Measurements from ENCODE around the gene MAP3K7CL.

The MAP3K7CL gene

DNA sequence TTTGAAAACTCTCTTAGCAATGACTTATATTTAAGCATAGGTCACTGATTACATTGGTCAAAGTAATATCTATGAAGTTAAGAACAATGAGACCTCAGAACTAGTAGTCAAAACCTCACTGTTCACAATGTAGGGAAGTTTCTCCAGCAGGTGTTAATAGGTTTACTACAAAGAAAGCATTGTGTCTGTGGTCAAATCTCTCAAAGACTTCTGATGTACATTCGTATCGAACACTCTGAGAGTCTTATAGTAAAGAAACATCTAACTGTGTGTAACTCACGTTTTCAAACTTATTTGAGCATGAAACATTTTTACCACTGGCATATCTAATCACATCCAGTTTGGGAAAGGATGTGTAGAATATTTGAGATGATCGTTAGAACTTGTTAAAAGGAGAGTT, 76.0 kb downstream of the MAP3K7CL start:
- no peak overlapping the region for H3K27ac Mint-ChIP-seq

DNA sequence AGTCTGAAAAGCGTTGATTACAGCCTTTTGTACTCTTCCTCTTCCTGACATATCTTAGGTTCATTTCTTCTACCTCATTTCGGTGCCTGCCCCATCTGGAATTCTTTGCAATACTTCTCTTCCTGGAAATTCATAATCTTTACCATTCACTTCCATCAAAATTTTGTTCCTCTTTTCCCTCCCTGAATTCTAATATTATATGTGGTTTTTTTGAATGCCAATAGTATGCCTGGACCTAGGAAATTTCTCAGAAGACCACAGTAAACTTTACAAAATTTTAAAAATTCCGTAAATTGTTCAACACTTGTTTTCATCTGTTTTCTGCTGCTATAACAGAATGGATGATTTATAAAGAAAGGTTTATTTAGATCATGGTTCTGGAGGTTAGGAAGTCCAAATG, 76.8 kb downstream of the MAP3K7CL start:
- Mint-ChIP-seq H3K36me3 (ENCODE audit: low read depth) (peaks cover 1% of the 10 kb centered on the region), H3K4me3 (no peak overlapping the region), H3K27me3 (ENCODE audit: low read depth) (no peaks in the 10 kb centered on the region), H3K4me1 (ENCODE audit: low read depth) (peaks cover 4% of the 10 kb centered on the region), H3K27ac (no peak overlapping the region), H3K9me3 (peaks cover 7% of the 10 kb centered on the region)
- DNase-seq (ENCODE audit: low spot score), result no peak

More for the DNA sequence above, 76.0 kb downstream of the MAP3K7CL start:
- Mint-ChIP-seq H3K36me3 (ENCODE audit: low read depth) (peaks cover 3% of the 10 kb centered on the region), H3K27me3 (ENCODE audit: low read depth) (no peaks in the 10 kb centered on the region), H3K9me3 (peaks cover 15% of the 10 kb centered on the region), H3K4me3 (no peak overlapping the region), H3K4me1 (ENCODE audit: low read depth) (peaks cover 4% of the 10 kb centered on the region)
- no peak for DNase-seq (ENCODE audit: low spot score)

DNA sequence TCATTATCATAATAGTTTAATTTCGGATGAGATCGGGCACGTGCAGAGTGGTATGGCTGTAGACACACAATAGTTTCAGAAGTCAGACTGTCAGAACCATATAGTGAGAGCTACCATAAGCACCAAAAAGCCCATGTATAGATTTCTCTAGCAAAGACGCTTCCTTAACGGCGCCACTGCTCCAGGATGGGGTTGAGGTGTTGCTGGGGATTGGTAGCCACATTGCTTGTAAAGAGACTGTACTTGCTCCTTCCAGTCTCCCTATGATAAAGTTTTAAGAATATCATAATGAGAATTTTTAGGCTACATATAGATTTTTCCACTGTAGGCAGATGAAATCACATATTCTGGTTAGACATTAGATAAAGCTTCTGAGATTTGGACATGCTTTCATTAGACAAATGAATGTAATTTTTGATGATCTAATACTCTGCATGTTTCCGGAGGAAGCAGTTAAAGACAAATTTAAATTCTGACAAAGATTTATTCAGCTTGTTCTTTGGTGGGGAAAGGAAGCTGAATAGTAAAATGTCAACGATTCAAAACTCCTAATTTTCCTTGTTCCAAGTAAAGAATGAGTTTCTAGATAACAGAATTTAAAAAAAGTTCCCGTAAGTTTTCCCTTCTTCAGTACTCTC, 77.7 kb downstream of the MAP3K7CL start:
- Mint-ChIP-seq H3K27ac (no peak overlapping the region), H3K4me1 (ENCODE audit: low read depth) (peaks cover 4% of the 10 kb centered on the region), H3K4me3 (no peak overlapping the region), H3K27me3 (ENCODE audit: low read depth) (no peaks in the 10 kb centered on the region), H3K36me3 (ENCODE audit: low read depth) (no peaks in the 10 kb centered on the region), H3K9me3 (peaks cover 4% of the 10 kb centered on the region)
- no peak for DNase-seq (ENCODE audit: low spot score)

DNA sequence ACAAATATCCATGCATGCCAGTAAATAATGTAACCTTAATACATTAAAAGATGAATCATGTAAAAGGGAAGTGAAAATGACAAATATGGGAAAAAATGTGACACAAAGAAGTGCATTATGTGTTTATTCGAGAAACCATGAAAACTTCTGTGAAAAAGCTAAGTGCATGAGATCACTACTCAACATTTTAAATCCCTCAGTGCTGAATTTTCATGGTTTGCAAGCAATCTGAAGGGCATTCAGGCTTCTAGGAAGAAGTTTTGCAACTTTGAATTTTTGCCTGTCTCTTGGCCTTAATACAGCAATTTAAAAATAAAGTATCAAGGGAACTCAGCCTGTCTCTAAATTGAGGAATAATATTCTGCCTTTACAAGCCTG, 78.2 kb downstream of the MAP3K7CL start:
- no peak for DNase-seq (ENCODE audit: low spot score)
- H3K27me3 Mint-ChIP-seq (ENCODE audit: low read depth), result no peaks in the 10 kb centered on the region
- no peaks in the 10 kb centered on the region for H3K36me3 Mint-ChIP-seq (ENCODE audit: low read depth)
- H3K27ac Mint-ChIP-seq, result no peak overlapping the region
- H3K4me1 Mint-ChIP-seq (ENCODE audit: low read depth), result peaks cover 4% of the 10 kb centered on the region
- no peak overlapping the region for H3K4me3 Mint-ChIP-seq
- peaks cover 4% of the 10 kb centered on the region for H3K9me3 Mint-ChIP-seq

DNA sequence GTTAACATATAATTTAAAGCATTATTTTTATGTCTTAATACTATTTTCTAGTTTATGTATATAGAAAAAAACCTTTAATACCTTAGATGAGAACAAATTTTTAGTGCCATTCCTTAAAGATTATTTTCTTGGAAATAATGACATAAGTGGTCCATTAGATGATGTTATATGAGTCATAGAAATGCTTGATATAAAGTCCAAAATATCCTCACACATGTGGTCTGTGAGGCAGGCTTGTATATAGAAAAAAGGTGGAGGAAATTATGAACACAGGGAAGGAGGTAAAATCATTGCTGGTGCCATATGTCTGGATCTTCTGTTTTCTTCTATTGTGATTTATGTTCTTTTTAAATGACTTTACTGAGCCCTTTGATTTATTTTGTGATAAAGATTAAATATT, 79.3 kb downstream of the MAP3K7CL start:
- Mint-ChIP-seq H3K9me3 (peaks cover 4% of the 10 kb centered on the region), H3K36me3 (ENCODE audit: low read depth) (no peaks in the 10 kb centered on the region), H3K4me3 (no peak overlapping the region), H3K27me3 (ENCODE audit: low read depth) (no peaks in the 10 kb centered on the region), H3K4me1 (ENCODE audit: low read depth) (peaks cover 4% of the 10 kb centered on the region), H3K27ac (no peak overlapping the region)
- DNase-seq (ENCODE audit: low spot score), result no peak

DNA sequence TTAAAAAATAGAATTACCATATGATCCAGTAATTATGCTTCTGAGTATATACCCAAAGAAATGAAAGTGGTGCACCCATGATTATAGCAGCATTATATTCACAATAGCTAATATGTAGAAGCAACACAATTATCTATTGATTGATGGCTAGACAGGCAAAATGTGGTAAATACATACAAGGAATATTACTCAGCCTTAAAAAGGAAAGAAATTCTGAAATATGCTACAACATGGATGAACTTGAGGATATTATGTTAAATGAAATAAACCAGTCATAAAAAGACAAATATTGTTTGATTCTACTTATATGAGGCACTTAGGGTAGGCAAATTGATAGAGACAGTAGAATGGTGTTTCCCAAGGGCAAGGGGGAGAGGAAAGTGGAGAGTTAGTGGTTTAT, 80.8 kb downstream of the MAP3K7CL start:
- no peak for DNase-seq (ENCODE audit: low spot score)
- H3K36me3 Mint-ChIP-seq (ENCODE audit: low read depth), result no peaks in the 10 kb centered on the region
- no peak overlapping the region for H3K4me3 Mint-ChIP-seq
- no peaks in the 10 kb centered on the region for H3K27me3 Mint-ChIP-seq (ENCODE audit: low read depth)
- H3K9me3 Mint-ChIP-seq, result peaks cover 4% of the 10 kb centered on the region
- H3K4me1 Mint-ChIP-seq (ENCODE audit: low read depth), result peaks cover 4% of the 10 kb centered on the region
- H3K27ac Mint-ChIP-seq, result no peak overlapping the region

DNA sequence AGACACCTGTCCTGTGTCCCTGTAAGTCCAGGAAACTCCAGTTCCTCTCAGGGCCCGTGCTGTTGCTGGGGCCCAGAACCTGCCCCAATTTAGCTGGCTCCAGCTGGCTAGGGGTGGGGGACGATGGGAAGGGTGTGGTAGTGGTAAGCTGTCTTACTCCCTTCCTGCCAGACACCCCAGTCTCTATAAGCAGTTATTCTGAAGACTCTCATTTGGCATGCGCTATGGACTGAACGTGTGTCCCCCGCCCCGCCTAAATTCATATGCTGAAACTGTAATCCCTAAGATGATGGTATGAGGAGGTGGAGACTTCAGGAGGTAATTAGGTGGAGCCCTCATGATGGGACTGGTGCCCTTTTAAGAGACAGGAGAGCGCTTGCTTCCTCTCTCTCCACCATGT, 82.0 kb downstream of the MAP3K7CL start:
- H3K27ac Mint-ChIP-seq, result no peak overlapping the region
- H3K4me1 Mint-ChIP-seq (ENCODE audit: low read depth), result peaks cover 4% of the 10 kb centered on the region
- no peaks in the 10 kb centered on the region for H3K27me3 Mint-ChIP-seq (ENCODE audit: low read depth)
- DNase-seq (ENCODE audit: low spot score), result no peak
- no peak overlapping the region for H3K4me3 Mint-ChIP-seq
- peaks cover 4% of the 10 kb centered on the region for H3K9me3 Mint-ChIP-seq
- no peaks in the 10 kb centered on the region for H3K36me3 Mint-ChIP-seq (ENCODE audit: low read depth)

DNA sequence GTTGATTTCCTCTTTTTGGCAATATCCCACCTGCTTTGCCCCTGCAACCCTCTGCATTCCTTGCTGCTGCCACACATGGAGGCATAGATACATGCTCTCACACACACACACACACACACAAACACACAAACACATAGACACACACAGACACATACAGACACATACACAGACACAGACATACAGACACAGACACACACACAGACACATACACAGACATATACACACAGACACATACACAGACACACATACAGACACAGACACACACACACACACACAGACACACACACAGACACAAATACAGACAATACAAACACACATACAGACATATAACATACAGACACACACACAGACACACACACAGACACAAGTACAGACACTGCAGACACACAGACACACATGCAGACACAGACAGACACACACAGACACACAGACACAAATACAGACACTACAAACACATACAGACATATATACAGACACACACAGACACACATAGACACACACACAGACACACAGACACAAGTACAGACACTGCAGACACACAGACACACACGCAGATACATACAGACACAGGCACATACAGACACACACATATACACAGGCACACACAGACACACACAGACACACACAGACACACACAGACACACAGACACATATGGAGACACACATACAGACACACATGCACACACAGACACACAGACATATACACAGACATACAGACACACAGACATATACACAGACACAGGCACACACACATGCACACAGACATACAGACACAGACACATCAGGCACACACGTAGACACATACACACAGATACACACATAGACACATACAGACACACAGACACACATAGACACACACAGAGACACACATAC, 83.3 kb downstream of the MAP3K7CL start:
- H3K4me1 Mint-ChIP-seq (ENCODE audit: low read depth), result peaks cover 4% of the 10 kb centered on the region
- H3K9me3 Mint-ChIP-seq, result peaks cover 4% of the 10 kb centered on the region
- no peaks in the 10 kb centered on the region for H3K36me3 Mint-ChIP-seq (ENCODE audit: low read depth)
- no peak overlapping the region for H3K4me3 Mint-ChIP-seq
- H3K27me3 Mint-ChIP-seq (ENCODE audit: low read depth), result no peaks in the 10 kb centered on the region
- DNase-seq (ENCODE audit: low spot score), result no peak
- no peak overlapping the region for H3K27ac Mint-ChIP-seq

DNA sequence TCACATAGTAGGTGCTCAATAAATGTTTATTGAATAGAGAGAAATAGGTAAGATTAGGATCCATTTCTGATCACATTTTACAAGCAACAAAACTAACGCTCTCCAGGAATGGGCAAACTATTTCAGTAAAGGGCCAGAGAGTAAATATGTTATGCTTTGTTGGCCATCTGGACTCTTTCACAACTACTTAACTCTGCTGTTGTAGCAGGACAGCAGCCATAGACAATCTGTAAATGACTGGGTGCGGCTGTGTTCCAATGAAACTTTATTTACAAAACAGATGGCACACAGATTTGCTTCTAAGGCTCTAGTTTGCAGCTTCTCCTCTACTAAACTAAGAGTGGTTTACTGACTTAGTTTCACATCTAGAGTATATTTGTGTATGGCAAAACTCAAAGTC, 85.3 kb downstream of the MAP3K7CL start:
- no peaks in the 10 kb centered on the region for H3K27me3 Mint-ChIP-seq (ENCODE audit: low read depth)
- H3K4me1 Mint-ChIP-seq (ENCODE audit: low read depth), result peaks cover 2% of the 10 kb centered on the region
- no peak overlapping the region for H3K27ac Mint-ChIP-seq
- H3K36me3 Mint-ChIP-seq (ENCODE audit: low read depth), result no peaks in the 10 kb centered on the region
- H3K4me3 Mint-ChIP-seq, result no peak overlapping the region
- H3K9me3 Mint-ChIP-seq, result peaks cover 2% of the 10 kb centered on the region
- no peak for DNase-seq (ENCODE audit: low spot score)

DNA sequence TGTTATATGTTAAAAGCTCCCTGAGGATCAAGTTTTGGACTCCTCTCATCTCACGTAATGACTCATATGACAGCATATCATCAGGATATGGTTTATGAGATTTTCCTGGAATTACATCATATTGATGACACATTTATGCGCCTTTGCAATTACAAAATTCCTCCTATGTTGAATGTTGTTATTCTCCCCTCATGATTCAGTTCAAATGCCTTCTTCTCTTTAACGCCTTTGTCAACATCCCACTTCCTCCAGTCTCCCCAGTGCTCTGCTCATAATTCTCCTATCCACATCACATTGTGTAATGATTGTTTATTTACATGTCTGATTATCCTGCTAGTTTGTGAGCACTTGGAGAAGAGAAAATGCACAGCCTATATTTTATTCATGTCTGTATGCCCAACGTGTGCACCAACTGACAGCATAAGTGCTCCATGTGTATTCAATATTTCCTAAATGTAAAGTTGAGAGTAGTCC, 87.4 kb downstream of the MAP3K7CL start:
- H3K9me3 Mint-ChIP-seq, result no peaks in the 10 kb centered on the region
- no peak overlapping the region for H3K4me3 Mint-ChIP-seq
- H3K4me1 Mint-ChIP-seq (ENCODE audit: low read depth), result peaks cover 2% of the 10 kb centered on the region
- no peak overlapping the region for H3K27ac Mint-ChIP-seq
- no peak for DNase-seq (ENCODE audit: low spot score)
- H3K27me3 Mint-ChIP-seq (ENCODE audit: low read depth), result no peaks in the 10 kb centered on the region
- no peaks in the 10 kb centered on the region for H3K36me3 Mint-ChIP-seq (ENCODE audit: low read depth)

DNA sequence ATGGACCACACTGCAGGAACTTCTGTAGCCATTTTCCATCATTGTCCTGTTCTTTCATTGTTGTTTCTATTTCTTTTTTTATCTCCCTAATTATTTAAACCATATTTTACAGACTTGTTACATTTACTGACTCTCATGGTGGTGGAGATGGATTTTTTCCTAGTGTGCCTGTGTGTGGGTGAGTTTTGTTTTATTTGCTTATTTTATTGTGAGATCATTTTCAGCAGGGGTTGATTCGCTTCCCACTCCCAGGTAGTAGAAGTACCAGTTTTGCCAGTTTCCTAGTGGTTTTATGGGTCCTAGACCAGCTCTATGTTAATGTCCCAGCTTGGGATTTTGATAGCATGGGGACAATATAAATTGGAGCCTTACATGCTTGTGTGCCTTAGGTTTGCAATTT, 88.3 kb downstream of the MAP3K7CL start:
- H3K27ac Mint-ChIP-seq, result no peak overlapping the region
- no peaks in the 10 kb centered on the region for H3K9me3 Mint-ChIP-seq
- H3K27me3 Mint-ChIP-seq (ENCODE audit: low read depth), result no peaks in the 10 kb centered on the region
- H3K36me3 Mint-ChIP-seq (ENCODE audit: low read depth), result no peaks in the 10 kb centered on the region
- H3K4me1 Mint-ChIP-seq (ENCODE audit: low read depth), result peaks cover 2% of the 10 kb centered on the region
- no peak for DNase-seq (ENCODE audit: low spot score)
- H3K4me3 Mint-ChIP-seq, result no peak overlapping the region

DNA sequence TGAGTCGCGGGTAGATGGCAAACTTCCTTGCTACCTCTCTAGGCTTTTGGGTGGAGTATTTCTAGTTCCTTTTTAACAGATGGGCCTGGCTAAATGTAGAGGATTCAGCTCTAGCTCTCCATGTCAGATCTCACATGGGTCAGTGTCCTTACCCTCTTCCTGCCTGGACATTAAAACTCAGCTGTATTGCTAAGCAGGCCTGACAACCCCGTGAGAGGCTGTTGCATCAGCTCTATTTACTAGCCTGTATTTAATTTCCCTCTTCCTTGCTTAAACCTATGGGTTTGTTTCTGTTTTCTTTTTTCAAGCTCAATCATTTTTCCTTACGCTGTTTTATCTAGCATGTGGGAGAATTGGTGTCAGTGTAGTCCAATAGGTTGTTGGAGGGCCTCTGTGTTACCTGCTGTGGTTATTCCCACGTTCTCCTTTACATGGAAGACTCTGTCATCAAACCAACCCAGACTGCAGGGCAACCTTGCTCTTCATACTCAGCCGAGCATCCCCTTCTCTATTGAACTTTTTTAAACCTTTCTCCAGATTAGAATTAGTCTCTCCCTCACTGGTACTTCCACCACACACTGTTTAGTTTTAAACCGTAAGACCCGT, 88.8 kb downstream of the MAP3K7CL start:
- H3K27me3 Mint-ChIP-seq (ENCODE audit: low read depth), result no peaks in the 10 kb centered on the region
- no peaks in the 10 kb centered on the region for H3K36me3 Mint-ChIP-seq (ENCODE audit: low read depth)
- no peak for DNase-seq (ENCODE audit: low spot score)
- no peak overlapping the region for H3K27ac Mint-ChIP-seq
- H3K4me3 Mint-ChIP-seq, result no peak overlapping the region
- no peaks in the 10 kb centered on the region for H3K9me3 Mint-ChIP-seq
- peaks cover 2% of the 10 kb centered on the region for H3K4me1 Mint-ChIP-seq (ENCODE audit: low read depth)

DNA sequence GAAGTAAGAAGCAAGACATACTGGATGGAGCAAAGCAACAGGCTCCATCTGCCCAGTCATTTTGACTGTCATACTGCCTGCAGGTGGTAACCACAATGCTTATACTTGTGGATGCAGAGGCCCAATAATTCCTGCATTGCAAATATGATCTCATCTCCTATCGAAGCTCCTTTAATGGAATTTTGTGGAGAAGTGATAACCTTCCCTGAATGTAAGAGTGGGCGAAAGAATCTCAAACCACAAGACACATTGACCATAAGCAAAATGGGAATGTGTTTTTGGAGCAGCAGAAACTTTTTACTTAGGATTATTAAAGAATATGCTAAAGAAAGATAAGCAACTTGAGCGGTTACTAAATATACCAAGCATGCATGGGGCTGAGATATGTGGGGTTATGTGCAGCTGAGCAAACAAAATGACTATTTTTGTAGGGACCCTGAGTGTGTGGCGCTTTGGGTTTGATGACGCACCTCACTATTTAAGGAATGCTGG, 90.9 kb downstream of the MAP3K7CL start:
- no peaks in the 10 kb centered on the region for H3K9me3 Mint-ChIP-seq
- H3K27me3 Mint-ChIP-seq (ENCODE audit: low read depth), result peaks cover 12% of the 10 kb centered on the region
- H3K36me3 Mint-ChIP-seq (ENCODE audit: low read depth), result no peaks in the 10 kb centered on the region
- no peak overlapping the region for H3K4me3 Mint-ChIP-seq
- DNase-seq (ENCODE audit: low spot score), result no peak
- H3K27ac Mint-ChIP-seq, result no peak overlapping the region
- peaks cover 2% of the 10 kb centered on the region for H3K4me1 Mint-ChIP-seq (ENCODE audit: low read depth)

DNA sequence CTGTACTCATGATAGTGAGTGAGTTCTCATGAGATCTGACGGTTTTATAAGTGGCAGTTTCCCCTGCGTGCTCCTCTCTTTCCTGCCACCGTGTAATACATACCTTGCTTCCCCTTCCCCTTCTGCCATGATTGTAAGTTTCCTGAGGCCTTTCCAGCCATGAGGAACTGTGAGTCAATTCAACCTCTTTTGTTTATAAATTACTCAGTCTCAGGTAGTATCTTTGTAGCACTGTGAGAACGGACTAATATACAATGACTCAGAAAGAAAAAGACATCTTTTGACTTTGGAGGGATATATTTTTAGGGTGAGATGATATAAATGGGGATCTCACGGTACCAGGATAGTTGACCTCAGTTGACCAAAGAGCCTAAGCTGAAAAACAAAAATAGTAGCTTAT, 93.6 kb downstream of the MAP3K7CL start:
- DNase-seq (ENCODE audit: low spot score), result no peak
- Mint-ChIP-seq H3K9me3 (no peaks in the 10 kb centered on the region), H3K27me3 (ENCODE audit: low read depth) (peaks cover 25% of the 10 kb centered on the region), H3K36me3 (ENCODE audit: low read depth) (no peaks in the 10 kb centered on the region), H3K4me3 (no peak overlapping the region), H3K27ac (no peak overlapping the region), H3K4me1 (ENCODE audit: low read depth) (peaks cover 9% of the 10 kb centered on the region)

All from T-helper 2 cell treated with Interferon-gamma antibody and Interleukin-4, amounts not matched to agents 5 μg/mL and 100 μg/mL, for 36 hours (primary cell).